OCI-LY7 (cell line): ENCODE data around the gene TMEM207. TPM values are rescaled to one million over a fixed set of nuclear protein-coding genes. Genes with fewer than 3 reads are reported as not detected.

Source experiments
- BruUV-seq: library from RNA; stranded (reverse); fragments of 400-500 nt; replicated peaks from 2 replicates; lab custom pipeline; 2021; lab: Mats Ljungman, UMichigan
- CTCF ChIA-PET: fragments of 300-600 bp; sonication (Branson Sonifier 250); formaldehyde crosslinking; loops from one replicate; lab custom pipeline; 2022; ENCODE audit warnings: antibody characterized with exemption; ENCODE audit not compliant: unreplicated experiment; lab: Charles Lee
- POLR2A ChIA-PET: fragments of 300-600 bp; sonication (Branson Sonifier 250); formaldehyde crosslinking; loops from one replicate; lab custom pipeline; 2022; ENCODE audit warnings: antibody characterized with exemption; lab: Charles Lee
- DNase-seq: peaks from one replicate; pipeline ENCODE4 v3.0.0-alpha.2; 2015; ENCODE audit warnings: low spot score
- H2AFZ ChIP-seq: fragments of 200-600 bp; sonication (generic), shearing (Covaris generic); 2 replicates; pipeline ENCODE4 v1.6.1; 2014; ENCODE audit warnings: mild to moderate bottlenecking, antibody characterized with exemption, low read length, moderate library complexity
- H3K27ac ChIP-seq: fragments of 200-600 bp; sonication (generic); 2 replicates; pipeline ENCODE4 v1.5.1; 2014; ENCODE audit warnings: mixed run types, low read depth, mild to moderate bottlenecking, moderate library complexity, low read length, inconsistent platforms; ENCODE audit not compliant: poor library complexity, severe bottlenecking
- H3K36me3 ChIP-seq: fragments of 200-600 bp; sonication (generic); 2 replicates; pipeline ENCODE4 v1.6.1; 2014; ENCODE audit warnings: mild to moderate bottlenecking, antibody characterized with exemption, low read length, moderate library complexity, mixed read lengths; ENCODE audit not compliant: insufficient read depth
- H3K4me1 ChIP-seq: fragments of 200-600 bp; sonication (generic); 2 replicates; pipeline ENCODE4 v1.5.1; 2014; ENCODE audit warnings: mild to moderate bottlenecking, low read length; ENCODE audit not compliant: insufficient read depth, poor library complexity, severe bottlenecking
- H3K4me2 ChIP-seq: fragments of 200-600 bp; sonication (generic); 2 replicates; pipeline ENCODE4 v1.6.1; 2014; ENCODE audit warnings: mild to moderate bottlenecking, low read length
- H3K4me3 ChIP-seq: fragments of 200-600 bp; sonication (generic); 2 replicates; pipeline ENCODE4 v1.5.1; 2014; ENCODE audit warnings: mild to moderate bottlenecking, low read depth, low read length; ENCODE audit not compliant: poor library complexity, severe bottlenecking
- H3K79me2 ChIP-seq: fragments of 200-600 bp; sonication (generic); 2 replicates; pipeline ENCODE4 v1.6.1; 2016; ENCODE audit warnings: low read depth, mild to moderate bottlenecking, low read length, moderate library complexity, mixed read lengths; ENCODE audit not compliant: insufficient read depth
- H3K9me2 ChIP-seq: fragments of 200-600 bp; sonication (generic); 2 replicates; pipeline ENCODE4 v1.6.1; 2016; ENCODE audit warnings: mild to moderate bottlenecking, low read length, mixed read lengths; ENCODE audit not compliant: insufficient read depth
- H3K9me3 ChIP-seq: fragments of 200-600 bp; sonication (generic); 2 replicates; pipeline ENCODE4 v1.6.1; 2014; ENCODE audit warnings: mild to moderate bottlenecking, mixed run types, low read length, mixed read lengths
- H4K20me1 ChIP-seq: fragments of 200-600 bp; sonication (generic); 2 replicates; pipeline ENCODE4 v1.6.1; 2014; ENCODE audit warnings: mild to moderate bottlenecking, antibody characterized with exemption, low read length, moderate library complexity, mixed read lengths; ENCODE audit not compliant: insufficient read depth
- CTCF ChIP-seq: fragments of 200-600 bp; sonication (generic); conservative IDR thresholded peaks from 2 replicates; pipeline ENCODE4 v1.5.1; 2014; ENCODE audit warnings: mild to moderate bottlenecking, antibody characterized with exemption, low read length, moderate library complexity, mixed read lengths
- EZH2phosphoT487 ChIP-seq: fragments of 200-600 bp; sonication (generic); IDR thresholded peaks from 2 replicates; pipeline ENCODE4 v1.6.1; 2018; ENCODE audit warnings: low read depth, borderline replicate concordance, mild to moderate bottlenecking, mixed run types, antibody characterized with exemption, low read length, moderate library complexity, mixed read lengths
- intact Hi-C: fragments of 100-400 bp; cut with micrococcal nuclease; formaldehyde crosslinking; loops from one replicate; pipeline ENCODE4 v1.10.0; 2022; ENCODE audit not compliant: unreplicated experiment
- total RNA-seq, 2 experiments: library from RNA; depleted of rRNA in 1 of 2; stranded (reverse); fragments of >200 nt in 1 of 2; shearing (Covaris generic) in 1 of 2; gene quantifications; 2 replicates each; pipeline ENCODE4 v1.2.3, GENCODE V29; 2014 to 2022

Gene TMEM207
- total RNA-seq, 2 experiments from 2014 or later = not detected

- Histone ChIP-seq H3K4me3 (no peak overlapping the region), H4K20me1 (no peaks in the 10 kb centered on the region), H2AFZ (no peak overlapping the region), H3K9me2 (no peaks in the 10 kb centered on the region), H3K27ac (no peak overlapping the region), H3K9me3 (no peaks in the 10 kb centered on the region), H3K79me2 (no peaks in the 10 kb centered on the region), H3K36me3 (no peaks in the 10 kb centered on the region), H3K4me2 (no peak overlapping the region), H3K4me1 (no peaks in the 10 kb centered on the region)
- intact Hi-C loops = no loop called here
- BruUV-seq = no TSS peak
- ChIA-PET POLR2A (no interaction called here), CTCF (no interaction called here)
- TF ChIP-seq EZH2phosphoT487 (no peak), CTCF (no peak)
- no peak for DNase-seq
Measured at GRCh38 chr3:190495354-190495753, 45.7 kb upstream of the TMEM207 start.

DNA sequence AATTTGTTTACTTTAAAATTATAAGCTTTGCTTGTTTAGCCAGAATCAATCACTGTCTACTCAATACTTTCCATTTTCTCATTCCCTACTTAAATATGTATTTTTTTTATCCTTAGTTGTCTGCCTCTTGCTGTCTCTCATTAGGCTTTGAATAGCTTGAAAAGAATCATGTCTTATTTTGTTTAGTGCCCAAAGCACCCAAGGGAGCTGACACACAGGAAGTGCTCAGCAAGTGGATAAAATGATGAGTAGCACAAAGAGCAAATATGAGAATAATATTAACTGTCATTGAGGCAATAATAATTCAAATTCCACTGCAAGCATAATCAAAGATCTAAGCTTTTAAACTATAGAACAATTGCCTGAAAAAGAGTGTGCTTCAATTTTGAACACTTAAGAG is 45.2 kb upstream of the TMEM207 start:
- intact Hi-C loops = no loop called here
- POLR2A ChIA-PET = no interaction called here

More for the DNA sequence above, 45.2 kb upstream of the TMEM207 start:
- H2AFZ ChIP-seq = no peak overlapping the region
- CTCF ChIA-PET = no interaction called here
- H3K4me3 ChIP-seq = no peak overlapping the region
- no TSS peak for BruUV-seq
- no peak overlapping the region for H3K27ac ChIP-seq
- no peaks in the 10 kb centered on the region for H3K4me1 ChIP-seq
- TF ChIP-seq EZH2phosphoT487 = no peak
- no peak for TF ChIP-seq CTCF
- no peaks in the 10 kb centered on the region for H3K79me2 ChIP-seq
- H3K9me2 ChIP-seq = no peaks in the 10 kb centered on the region
- no peak overlapping the region for H3K4me2 ChIP-seq
- H3K36me3 ChIP-seq = no peaks in the 10 kb centered on the region
- DNase-seq = no peak
- H3K9me3 ChIP-seq = no peaks in the 10 kb centered on the region
- no peaks in the 10 kb centered on the region for H4K20me1 ChIP-seq
